Endothelial cell of umbilical vein (primary cell): ENCODE results near the gene SNAPC4. TPM values are rescaled to one million over a fixed set of nuclear protein-coding genes. Genes with fewer than 3 reads are reported as not detected.

Experiments
- BruUV-seq: library from RNA; stranded (reverse); fragments of 400-500 nt; replicated peaks from 2 replicates; lab custom pipeline; 2021; lab: Mats Ljungman, UMichigan
- CTCF ChIA-PET: fragments of 300-600, 350-600 bp; sonication (Branson Sonifier 250); formaldehyde crosslinking; loops from one replicate; lab custom pipeline; 2021; ENCODE audit warnings: antibody characterized with exemption, inconsistent platforms; lab: Charles Lee
- POLR2A ChIA-PET: fragments of 300-600, 350-600 bp; sonication (Branson Sonifier 250); formaldehyde crosslinking; loops from one replicate; lab custom pipeline; 2021; ENCODE audit warnings: antibody characterized with exemption, inconsistent platforms; lab: Charles Lee
- DNase-seq: peaks from one replicate; pipeline ENCODE4 v3.0.0-alpha.2; 2011; ENCODE audit warnings: low read depth, low spot score
- FAIRE-seq: peaks from 2 replicates; lab custom pipeline; 2011; peaks lifted over from hg19 to GRCh38; lab: Jason Lieb, UNC
- H2AFZ ChIP-seq: 2 replicates; pipeline ENCODE4 v1.6.0; 2012; ENCODE audit warnings: low read depth, low read length, control low read depth, inconsistent platforms
- H3K27ac ChIP-seq: 2 replicates; pipeline ENCODE4 v1.5.1; 2011; ENCODE audit warnings: low read depth, mild to moderate bottlenecking, control low read depth, low read length, moderate library complexity; ENCODE audit not compliant: insufficient read depth
- H3K27me3 ChIP-seq, 2 experiments: 2 replicates each; pipeline versions ENCODE4 v1.6.0 to v1.6.1; 2011; ENCODE audit warnings: low read length in 2 of 2, mixed read lengths in 1 of 2; ENCODE audit not compliant: control insufficient read depth in 2 of 2, insufficient read depth in 2 of 2
- H3K36me3 ChIP-seq, 2 experiments: 2 replicates in 1 of 2; 3 replicates in 1 of 2; pipeline ENCODE4 v1.5.1; 2011; ENCODE audit warnings: low read length in 2 of 2, mild to moderate bottlenecking in 1 of 2, moderate library complexity in 1 of 2; ENCODE audit not compliant: control insufficient read depth in 2 of 2, insufficient read depth in 2 of 2; ENCODE audit errors: extremely low read depth in 1 of 2
- H3K4me1 ChIP-seq: 3 replicates; pipeline ENCODE4 v1.5.1; 2011; ENCODE audit warnings: mild to moderate bottlenecking, low read length; ENCODE audit not compliant: control insufficient read depth, insufficient read depth; ENCODE audit errors: extremely low read depth
- H3K4me2 ChIP-seq: 2 replicates; pipeline ENCODE4 v1.6.1; 2011; ENCODE audit warnings: low read length, control low read depth, mixed read lengths; ENCODE audit not compliant: insufficient read depth
- H3K4me3 ChIP-seq, 3 experiments: fragments of 200-600 bp in 1 of 3; sonication (generic), shearing (Covaris generic) in 1 of 3; replicated peaks in 1 of 3; 2 replicates each; pipeline ENCODE4 v1.5.1; 2011 to 2016; ENCODE audit warnings: control low read depth in 3 of 3, low read length in 3 of 3, mild to moderate bottlenecking in 2 of 3, inconsistent platforms in 1 of 3, low read depth in 1 of 3, moderate library complexity in 1 of 3; ENCODE audit not compliant: insufficient read depth in 1 of 3
- H3K79me2 ChIP-seq: 2 replicates; pipeline ENCODE4 v1.6.0; 2012; ENCODE audit warnings: low read length, inconsistent platforms; ENCODE audit not compliant: control insufficient read depth, insufficient read depth
- H3K9ac ChIP-seq: replicated peaks from 2 replicates; pipeline ENCODE3; 2011; ENCODE audit warnings: low read length, control low read depth; ENCODE audit not compliant: insufficient read depth; ENCODE audit errors: extremely low read depth
- H3K9me1 ChIP-seq: replicated peaks from 3 replicates; pipeline ENCODE4 v1.6.0; 2011; ENCODE audit warnings: mild to moderate bottlenecking, low read length; ENCODE audit not compliant: control insufficient read depth, insufficient read depth; ENCODE audit errors: extremely low read depth
- H3K9me3 ChIP-seq: replicated peaks from 2 replicates; pipeline ENCODE4 v1.5.1; 2012; ENCODE audit warnings: low read length, inconsistent platforms; ENCODE audit not compliant: control insufficient read depth, insufficient read depth
- H4K20me1 ChIP-seq: replicated peaks from 2 replicates; pipeline ENCODE3; 2011; ENCODE audit warnings: mild to moderate bottlenecking, low read length; ENCODE audit not compliant: control insufficient read depth, insufficient read depth; ENCODE audit errors: extremely low read depth
- CTCF ChIP-seq, 2 donors: IDR thresholded peaks; 1 replicate in 1 of 2; 2 replicates in 1 of 2; pipeline ENCODE4 v1.5.1; 2011; ENCODE audit warnings: low read length in 2 of 2, mild to moderate bottlenecking in 2 of 2, moderate library complexity in 2 of 2, control low read depth in 1 of 2, inconsistent platforms in 1 of 2, low read depth in 1 of 2; ENCODE audit not compliant: insufficient read depth in 1 of 2; ENCODE audit errors: extremely low read depth in 1 of 2
- EZH2 ChIP-seq: IDR thresholded peaks from 2 replicates; pipeline ENCODE4 v1.6.1; 2012; ENCODE audit warnings: borderline replicate concordance, low read depth, mild to moderate bottlenecking, moderate library complexity, low read length, inconsistent platforms; ENCODE audit not compliant: severe bottlenecking
- FOS ChIP-seq: IDR thresholded peaks from 2 replicates; pipeline ENCODE4 v1.6.1; 2011; ENCODE audit warnings: mild to moderate bottlenecking, low read length, moderate library complexity, borderline replicate concordance; ENCODE audit not compliant: insufficient read depth
- GATA2 ChIP-seq: IDR thresholded peaks from 2 replicates; pipeline ENCODE4 v1.7.0; 2011; ENCODE audit warnings: low read depth, mild to moderate bottlenecking, moderate library complexity, mixed read lengths, low read length; ENCODE audit not compliant: insufficient read length, insufficient read depth
- JUN ChIP-seq: IDR thresholded peaks from 2 replicates; pipeline ENCODE4 v1.6.1; 2011; ENCODE audit warnings: borderline replicate concordance, low read depth; ENCODE audit not compliant: insufficient read length, insufficient read depth
- MAX ChIP-seq: IDR thresholded peaks from 2 replicates; pipeline ENCODE4 v1.6.1; 2011; ENCODE audit not compliant: insufficient read depth, insufficient read length
- MYC ChIP-seq: IDR thresholded peaks from one replicate; pipeline ENCODE4 v1.6.1; 2011; ENCODE audit warnings: mild to moderate bottlenecking, low read depth, low read length
- POLR2A ChIP-seq: IDR thresholded peaks from 2 replicates; pipeline ENCODE4 v1.6.1; 2012; ENCODE audit warnings: low read depth, mild to moderate bottlenecking, control low read depth, low read length
- POLR2AphosphoS5 ChIP-seq: IDR thresholded peaks from 2 replicates; pipeline ENCODE4 v1.6.1; 2012; ENCODE audit warnings: low read depth, mild to moderate bottlenecking, control low read depth, low read length, moderate library complexity; ENCODE audit not compliant: insufficient read depth
- dilution Hi-C: fragments of 300-500 bp; cut with MboI; formaldehyde crosslinking; loops from one replicate; pipeline ENCODE4 v1.15.0; 2019; ENCODE audit warnings: low sequenced_read_pairs; ENCODE audit not compliant: extremely low pct_ligation_motif_present
- intact Hi-C: fragments of 100-400 bp; cut with micrococcal nuclease; formaldehyde crosslinking; loops from one replicate; pipeline ENCODE4 v1.10.0; 2022
- polyA plus RNA-seq, 4 experiments: library from polyadenylated mRNA; depleted of rRNA in 3 of 4; stranded (reverse) in 3 of 4; unstranded in 1 of 4; fragments of >200 nt; gene quantifications; 2 replicates each; pipeline versions ENCODE4 v1.2.1 to v1.2.3, GENCODE V29; 2011 to 2012; ENCODE audit warnings: missing spikeins in 1 of 4
- total RNA-seq: library from RNA; stranded (reverse); gene quantifications from 2 replicates; pipeline ENCODE4 v1.2.3, GENCODE V29; 2021

The SNAPC4 gene
- total and polyA plus RNA-seq, 2 donors (not counting 3 experiments of a cell fraction or from before 2014, with no cell fraction given) = 6.7 to 17.5 TPM

DNA sequence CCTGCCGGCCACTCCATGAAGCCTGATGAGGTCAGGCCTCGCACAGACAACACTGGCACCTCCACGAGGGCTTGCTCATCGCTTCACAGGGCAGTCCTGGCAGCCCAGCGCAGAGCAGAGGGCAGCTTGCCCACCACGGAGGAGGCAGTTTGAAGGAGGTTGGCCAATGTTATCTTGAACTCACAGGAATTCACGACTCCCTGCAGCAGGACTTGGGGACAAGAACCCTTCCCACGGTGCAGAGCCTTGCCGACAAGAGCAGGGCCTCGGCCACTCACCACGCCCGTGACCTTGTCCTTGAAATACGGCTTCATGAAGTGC lies 5.0 kb downstream of the SNAPC4 start:
- no peaks in the 10 kb centered on the region for H4K20me1 ChIP-seq
- dilution Hi-C loops (no loop called here), intact Hi-C loops (no loop called here)
- no peak overlapping the region for H3K4me2 ChIP-seq
- H3K36me3 ChIP-seq = peaks cover 7 to 61% of the 10 kb centered on the region in 2 experiments
- no peak overlapping the region for H3K4me3 ChIP-seq
- no peaks in the 10 kb centered on the region for H3K27me3 ChIP-seq
- H2AFZ ChIP-seq = no peak overlapping the region
- H3K79me2 ChIP-seq = peaks cover 22% of the 10 kb centered on the region
- ChIA-PET CTCF (no interaction called here), POLR2A (no interaction called here)
- H3K9me3 ChIP-seq = no peaks in the 10 kb centered on the region
- BruUV-seq = no TSS peak
- no peak overlapping the region for H3K9ac ChIP-seq
- no peak for FAIRE-seq
- no peak for DNase-seq
- no peaks in the 10 kb centered on the region for H3K9me1 ChIP-seq
- no peak overlapping the region for H3K27ac ChIP-seq
- H3K4me1 ChIP-seq = peaks cover 6% of the 10 kb centered on the region
- no peak for TF ChIP-seq EZH2
- no peak for TF ChIP-seq POLR2AphosphoS5
- TF ChIP-seq GATA2 = no peak
- no peak for TF ChIP-seq POLR2A
- TF ChIP-seq MAX = no peak
- no peak for TF ChIP-seq MYC
- TF ChIP-seq FOS = no peak

- H3K9ac ChIP-seq = no peak overlapping the region
- H3K4me3 ChIP-seq = no peak overlapping the region
- POLR2A ChIA-PET = no interaction called here
- CTCF ChIA-PET = no interaction called here
- peaks cover 9 to 67% of the 10 kb centered on the region in 2 experiments for H3K36me3 ChIP-seq
- H3K9me1 ChIP-seq = no peaks in the 10 kb centered on the region
- H3K4me1 ChIP-seq = peaks cover 6% of the 10 kb centered on the region
- TF ChIP-seq CTCF (IDR thresholded peaks at IDR 0.05; ENCODE audit: extremely low read depth in 1 of 2, insufficient read depth in 1 of 2, low read depth in 1 of 2, low read length in 2 of 2) (no peak), POLR2AphosphoS5 (no peak), POLR2A (no peak), FOS (no peak), MAX (no peak), GATA2 (no peak), MYC (no peak), JUN (no peak), EZH2 (no peak)
- H3K27me3 ChIP-seq = no peaks in the 10 kb centered on the region
- intact Hi-C loops (no loop called here), dilution Hi-C loops (no loop called here)
- H3K9me3 ChIP-seq = no peaks in the 10 kb centered on the region
- no peak overlapping the region for H2AFZ ChIP-seq
- peaks cover 17% of the 10 kb centered on the region for H3K79me2 ChIP-seq
- H4K20me1 ChIP-seq = no peaks in the 10 kb centered on the region
- no peak overlapping the region for H3K27ac ChIP-seq
- no peak overlapping the region for H3K4me2 ChIP-seq
- FAIRE-seq (no peak), DNase-seq (no peak)
- no TSS peak for BruUV-seq
Measured at GRCh38 chr9:136394312-136395019, 5.5 kb downstream of the SNAPC4 start.
